Measurements from ENCODE around the gene GPR87.

The GPR87 gene

DNA sequence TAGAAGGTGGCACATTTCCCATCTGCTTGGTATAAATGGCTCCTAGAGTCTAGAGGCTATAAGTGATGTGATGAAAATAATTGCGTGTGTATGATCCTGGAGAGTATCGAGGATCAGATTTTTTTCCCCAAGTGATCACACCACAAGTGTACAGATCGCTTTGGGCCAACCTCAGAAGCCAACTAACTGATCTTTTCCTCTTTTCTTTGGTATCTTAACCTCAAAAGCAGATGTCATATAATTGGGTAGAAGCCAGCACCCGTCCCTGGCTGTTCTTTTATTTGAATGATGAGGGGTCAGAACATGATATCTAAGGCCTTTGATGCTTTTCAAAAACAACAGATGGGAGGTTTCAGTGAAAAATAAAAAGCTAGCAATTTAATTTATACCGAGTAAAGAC lies 41.5 kb downstream of the GPR87 start:
- no peak overlapping the region for H3K4me3 ChIP-seq (ENCODE audit: low read depth, low read length)
- no peaks in the 10 kb centered on the region for H3K9me3 ChIP-seq (ENCODE audit: severe bottlenecking)
- H3K36me3 ChIP-seq: no peaks in the 10 kb centered on the region
- H3K27ac ChIP-seq: no peak overlapping the region
- TF ChIP-seq, protein P1, sequence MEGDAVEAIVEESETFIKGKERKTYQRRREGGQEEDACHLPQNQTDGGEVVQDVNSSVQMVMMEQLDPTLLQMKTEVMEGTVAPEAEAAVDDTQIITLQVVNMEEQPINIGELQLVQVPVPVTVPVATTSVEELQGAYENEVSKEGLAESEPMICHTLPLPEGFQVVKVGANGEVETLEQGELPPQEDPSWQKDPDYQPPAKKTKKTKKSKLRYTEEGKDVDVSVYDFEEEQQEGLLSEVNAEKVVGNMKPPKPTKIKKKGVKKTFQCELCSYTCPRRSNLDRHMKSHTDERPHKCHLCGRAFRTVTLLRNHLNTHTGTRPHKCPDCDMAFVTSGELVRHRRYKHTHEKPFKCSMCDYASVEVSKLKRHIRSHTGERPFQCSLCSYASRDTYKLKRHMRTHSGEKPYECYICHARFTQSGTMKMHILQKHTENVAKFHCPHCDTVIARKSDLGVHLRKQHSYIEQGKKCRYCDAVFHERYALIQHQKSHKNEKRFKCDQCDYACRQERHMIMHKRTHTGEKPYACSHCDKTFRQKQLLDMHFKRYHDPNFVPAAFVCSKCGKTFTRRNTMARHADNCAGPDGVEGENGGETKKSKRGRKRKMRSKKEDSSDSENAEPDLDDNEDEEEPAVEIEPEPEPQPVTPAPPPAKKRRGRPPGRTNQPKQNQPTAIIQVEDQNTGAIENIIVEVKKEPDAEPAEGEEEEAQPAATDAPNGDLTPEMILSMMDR (IDR thresholded peaks at IDR 0.05; ENCODE audit: low read depth, low read length): no peak
- no peak for DNase-seq
- no peaks in the 10 kb centered on the region for H3K27me3 ChIP-seq (ENCODE audit: insufficient read depth, low read depth, severe bottlenecking)

DNA sequence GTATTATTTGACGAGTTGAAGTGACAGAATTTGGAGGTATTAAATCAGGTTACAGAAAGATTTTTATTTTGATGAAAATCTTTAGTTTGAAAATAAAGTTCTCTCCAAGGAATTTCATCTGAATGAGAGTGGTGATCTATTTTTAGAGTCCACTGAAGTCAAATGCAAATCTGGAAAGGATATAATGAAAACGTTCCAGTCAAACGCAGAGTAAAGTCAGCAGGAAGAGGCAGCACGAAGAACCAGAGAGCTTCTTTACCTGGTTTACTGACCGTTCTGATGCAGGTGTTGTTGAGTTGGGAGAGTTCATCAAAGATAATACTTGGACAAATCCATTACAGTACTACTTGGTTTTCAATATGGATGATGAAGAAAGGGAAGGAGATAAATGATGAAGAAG lies 47.0 kb downstream of the GPR87 start:
- no peak overlapping the region for H3K4me3 ChIP-seq (ENCODE audit: low read depth, low read length)
- H3K27ac ChIP-seq: no peak overlapping the region
- TF ChIP-seq, protein P1 (IDR thresholded peaks at IDR 0.05; ENCODE audit: low read depth, low read length): no peak
- no peak for DNase-seq
- no peaks in the 10 kb centered on the region for H3K27me3 ChIP-seq (ENCODE audit: insufficient read depth, low read depth, severe bottlenecking)
- no peaks in the 10 kb centered on the region for H3K9me3 ChIP-seq (ENCODE audit: severe bottlenecking)
- no peaks in the 10 kb centered on the region for H3K36me3 ChIP-seq

GRCh38 chr3:151268267-151269235 lies 48.1 kb downstream of the GPR87 start:
- no peak overlapping the region for H3K27ac ChIP-seq
- TF ChIP-seq, protein P1 (IDR thresholded peaks at IDR 0.05; ENCODE audit: low read depth, low read length): no peak
- H3K36me3 ChIP-seq: no peaks in the 10 kb centered on the region
- no peaks in the 10 kb centered on the region for H3K27me3 ChIP-seq (ENCODE audit: insufficient read depth, low read depth, severe bottlenecking)
- no peaks in the 10 kb centered on the region for H3K9me3 ChIP-seq (ENCODE audit: severe bottlenecking)
- DNase-seq: no peak
- H3K4me3 ChIP-seq (ENCODE audit: low read depth, low read length): no peak overlapping the region

- TF ChIP-seq, protein P1 (IDR thresholded peaks at IDR 0.05; ENCODE audit: low read depth, low read length): no peak
- no peak for DNase-seq
- Histone ChIP-seq H3K9me3 (ENCODE audit: severe bottlenecking) (no peaks in the 10 kb centered on the region), H3K27ac (no peak overlapping the region), H3K27me3 (ENCODE audit: insufficient read depth, low read depth, severe bottlenecking) (no peaks in the 10 kb centered on the region), H3K4me3 (ENCODE audit: low read depth, low read length) (no peak overlapping the region), H3K36me3 (no peaks in the 10 kb centered on the region)
Measured at GRCh38 chr3:151267066-151267465, 49.6 kb downstream of the GPR87 start.

DNA sequence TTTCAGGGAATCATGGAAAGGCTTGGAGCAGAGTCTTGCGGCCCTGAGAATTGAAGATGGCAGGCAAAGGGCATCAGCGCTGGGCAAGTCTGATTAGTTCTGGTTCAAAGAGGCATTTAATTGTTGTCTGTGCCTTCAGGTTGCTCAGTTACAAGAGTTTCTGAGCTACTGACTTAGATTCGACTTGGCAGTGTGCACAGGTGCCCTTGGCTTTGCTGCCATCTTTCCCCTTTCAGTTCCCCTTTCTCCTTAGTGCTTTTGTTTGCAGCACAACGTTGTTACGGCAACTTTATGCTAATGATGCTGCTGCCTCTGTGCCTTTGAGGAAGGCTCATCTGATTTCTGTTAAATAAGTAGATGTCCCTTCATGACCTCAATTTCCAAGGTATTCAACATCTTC lies 50.8 kb downstream of the GPR87 start:
- TF ChIP-seq, protein P1 (IDR thresholded peaks at IDR 0.05; ENCODE audit: low read depth, low read length): no peak
- H3K36me3 ChIP-seq: no peaks in the 10 kb centered on the region
- no peak overlapping the region for H3K4me3 ChIP-seq (ENCODE audit: low read depth, low read length)
- no peaks in the 10 kb centered on the region for H3K9me3 ChIP-seq (ENCODE audit: severe bottlenecking)
- DNase-seq: no peak
- no peak overlapping the region for H3K27ac ChIP-seq
- no peaks in the 10 kb centered on the region for H3K27me3 ChIP-seq (ENCODE audit: insufficient read depth, low read depth, severe bottlenecking)

Data from WERI-Rb-1 (cell line).